H9 (cell line): ENCODE measurements around the gene TGFBR2. TPM values are rescaled to one million over a fixed set of nuclear protein-coding genes. Genes with fewer than 3 reads are reported as not detected.

Source experiments
- DNase-seq: peaks from one replicate; pipeline ENCODE4 v3.0.0-alpha.2; 2017
- H2AFZ ChIP-seq: one replicate; pipeline ENCODE4 v1.6.1; 2013; ENCODE audit warnings: mild to moderate bottlenecking, low read length, control low read depth, moderate library complexity
- H2AK5ac ChIP-seq: 2 replicates; pipeline ENCODE4 v1.6.1; 2013; ENCODE audit warnings: low read length, control low read depth, mixed read lengths; ENCODE audit not compliant: insufficient read length
- H2BK120ac ChIP-seq: one replicate; pipeline ENCODE4 v1.6.1; 2013; ENCODE audit warnings: low read depth, mild to moderate bottlenecking, low read length, control low read depth, inconsistent platforms; ENCODE audit not compliant: poor library complexity, severe bottlenecking
- H2BK12ac ChIP-seq: 2 replicates; pipeline ENCODE4 v1.6.1; 2013; ENCODE audit warnings: low read length, control low read depth, mixed read lengths, low read depth; ENCODE audit not compliant: insufficient read length
- H2BK15ac ChIP-seq: 2 replicates; pipeline ENCODE4 v1.6.1; 2013; ENCODE audit warnings: low read depth, low read length, control low read depth
- H2BK20ac ChIP-seq: one replicate; pipeline ENCODE4 v1.6.1; 2013; ENCODE audit warnings: low read depth, mild to moderate bottlenecking, low read length, control low read depth, inconsistent platforms; ENCODE audit not compliant: poor library complexity, severe bottlenecking
- H2BK5ac ChIP-seq: 2 replicates; pipeline ENCODE4 v1.6.1; 2013; ENCODE audit warnings: low read length, control low read depth, mixed read lengths; ENCODE audit not compliant: insufficient read length
- H3K14ac ChIP-seq: 2 replicates; pipeline ENCODE4 v1.6.1; 2013; ENCODE audit warnings: low read length, control low read depth; ENCODE audit not compliant: insufficient read depth
- H3K18ac ChIP-seq: 2 replicates; pipeline ENCODE4 v1.6.1; 2013; ENCODE audit warnings: low read depth, mild to moderate bottlenecking, mixed read lengths, low read length, control low read depth; ENCODE audit not compliant: insufficient read length
- H3K23ac ChIP-seq: 2 replicates; pipeline ENCODE4 v1.6.1; 2013; ENCODE audit warnings: low read length, control low read depth, mixed read lengths, low read depth; ENCODE audit not compliant: insufficient read length
- H3K23me2 ChIP-seq: 2 replicates; pipeline ENCODE4 v1.6.1; 2013; ENCODE audit warnings: low read depth, mild to moderate bottlenecking, mixed read lengths, low read length, control low read depth; ENCODE audit not compliant: insufficient read length, poor library complexity, severe bottlenecking
- H3K27ac ChIP-seq: 2 replicates; pipeline ENCODE4 v1.5.1; 2013; ENCODE audit warnings: low read length, control low read depth, mixed read lengths, low read depth; ENCODE audit not compliant: insufficient read length
- H3K27me3 ChIP-seq: 2 replicates; pipeline ENCODE4 v1.6.1; 2013; ENCODE audit warnings: low read length, control low read depth, inconsistent platforms; ENCODE audit not compliant: insufficient read depth
- H3K4ac ChIP-seq: 2 replicates; pipeline ENCODE4 v1.6.1; 2013; ENCODE audit warnings: low read depth, mild to moderate bottlenecking, control low read depth, inconsistent platforms, low read length, moderate library complexity
- H3K4me1 ChIP-seq: 2 replicates; pipeline ENCODE4 v1.6.1; 2013; ENCODE audit warnings: low read length, control low read depth, inconsistent platforms; ENCODE audit not compliant: insufficient read depth
- H3K4me2 ChIP-seq: 2 replicates; pipeline ENCODE4 v1.6.1; 2013; ENCODE audit warnings: low read length, control low read depth, mixed read lengths; ENCODE audit not compliant: insufficient read length, insufficient read depth
- H3K56ac ChIP-seq: 2 replicates; pipeline ENCODE4 v1.6.1; 2013; ENCODE audit warnings: low read depth, mild to moderate bottlenecking, mixed read lengths, low read length, control low read depth; ENCODE audit not compliant: insufficient read length
- H3K79me1 ChIP-seq: 2 replicates; pipeline ENCODE4 v1.6.1; 2013; ENCODE audit warnings: low read depth, mild to moderate bottlenecking, moderate library complexity, low read length, control low read depth, inconsistent platforms; ENCODE audit not compliant: insufficient read depth, poor library complexity, severe bottlenecking
- H3K79me2 ChIP-seq: 2 replicates; pipeline ENCODE4 v1.6.1; 2013; ENCODE audit warnings: low read length, control low read depth, inconsistent platforms; ENCODE audit not compliant: insufficient read depth
- H3K9ac ChIP-seq: 2 replicates; pipeline ENCODE4 v1.6.1; 2013; ENCODE audit warnings: low read length, control low read depth, mixed read lengths; ENCODE audit not compliant: insufficient read length; ENCODE audit errors: extremely low read depth
- H3K9me3 ChIP-seq: one replicate; pipeline ENCODE4 v1.6.1; 2013; ENCODE audit warnings: low read depth, low read length, inconsistent platforms; ENCODE audit not compliant: control insufficient read depth
- H3T11ph ChIP-seq: one replicate; pipeline ENCODE4 v1.6.1; 2013; ENCODE audit warnings: mild to moderate bottlenecking, low read length, control low read depth, inconsistent platforms
- H4K20me1 ChIP-seq: one replicate; pipeline ENCODE4 v1.6.1; 2013; ENCODE audit not compliant: control insufficient read depth, insufficient read length, insufficient read depth
- H4K5ac ChIP-seq: 2 replicates; pipeline ENCODE4 v1.6.1; 2013; ENCODE audit warnings: low read depth, mild to moderate bottlenecking, mixed read lengths, low read length, control low read depth; ENCODE audit not compliant: insufficient read length
- H4K8ac ChIP-seq: replicated peaks from 2 replicates; pipeline ENCODE4 v1.6.1; 2013; ENCODE audit warnings: low read length, control low read depth, mixed read lengths, low read depth; ENCODE audit not compliant: insufficient read length
- H4K91ac ChIP-seq: 2 replicates; pipeline ENCODE4 v1.6.1; 2013; ENCODE audit warnings: low read depth, mild to moderate bottlenecking, moderate library complexity, mixed read lengths, low read length, control low read depth; ENCODE audit not compliant: insufficient read length
- H3K27ac Mint-ChIP-seq, 3 experiments: 2 replicates in 2 of 3; 3 replicates in 1 of 3; pipeline ENCODE4 v1.8.0; 2020 to 2021; ENCODE audit warnings: mixed read lengths in 3 of 3, mild to moderate bottlenecking in 1 of 3, moderate library complexity in 1 of 3
- H3K27me3 Mint-ChIP-seq: 2 replicates; pipeline ENCODE4 v1.8.0; 2021; ENCODE audit warnings: low read depth, mild to moderate bottlenecking, moderate library complexity, mixed read lengths
- H3K36me3 Mint-ChIP-seq, 3 experiments: 2 replicates in 2 of 3; 3 replicates in 1 of 3; pipeline ENCODE4 v1.8.0; 2020 to 2021; ENCODE audit warnings: low read depth in 3 of 3, mixed read lengths in 3 of 3; ENCODE audit not compliant: insufficient read depth in 1 of 3
- H3K4me1 Mint-ChIP-seq, 2 experiments: 2 replicates each; pipeline ENCODE4 v1.8.0; 2020; ENCODE audit warnings: mixed read lengths in 2 of 2
- H3K4me3 Mint-ChIP-seq, 2 experiments: 2 replicates in 1 of 2; 3 replicates in 1 of 2; pipeline ENCODE4 v1.8.0; 2020 to 2021; ENCODE audit warnings: mild to moderate bottlenecking in 2 of 2, mixed read lengths in 2 of 2, moderate library complexity in 1 of 2
- H3K9me3 Mint-ChIP-seq, 2 experiments: 2 replicates in 1 of 2; 3 replicates in 1 of 2; pipeline ENCODE4 v1.8.0; 2020; ENCODE audit warnings: mild to moderate bottlenecking in 2 of 2, mixed read lengths in 2 of 2, moderate library complexity in 1 of 2
- WGBS: extraction: QIAGEN DNeasy Blood & Tissue Kit; methylation state at CpG from one replicate; pipeline ENCODE4 v1.1.7; 2013; ENCODE audit warnings: missing lambda C conversion rate, low lambda C conversion rate, mixed read lengths; ENCODE audit not compliant: insufficient read length; ENCODE audit errors: extremely low coverage; 5-methylcytosine and 5-hydroxymethylcytosine counted together
- total RNA-seq: library from RNA; stranded (reverse); gene quantifications from 2 replicates; pipeline ENCODE4 v1.2.1, GENCODE V29; 2021
- TF ChIP-seq, protein P1 (sequence below): fragments of 200-600 bp; sonication (generic); conservative IDR thresholded peaks from 3 replicates; pipeline ENCODE4 v1.8.0; 2021; ENCODE audit warnings: antibody characterized with exemption, mild to moderate bottlenecking

The TGFBR2 gene
- total RNA-seq, 1 experiment from 2014 or later: 10.6 TPM

DNA sequence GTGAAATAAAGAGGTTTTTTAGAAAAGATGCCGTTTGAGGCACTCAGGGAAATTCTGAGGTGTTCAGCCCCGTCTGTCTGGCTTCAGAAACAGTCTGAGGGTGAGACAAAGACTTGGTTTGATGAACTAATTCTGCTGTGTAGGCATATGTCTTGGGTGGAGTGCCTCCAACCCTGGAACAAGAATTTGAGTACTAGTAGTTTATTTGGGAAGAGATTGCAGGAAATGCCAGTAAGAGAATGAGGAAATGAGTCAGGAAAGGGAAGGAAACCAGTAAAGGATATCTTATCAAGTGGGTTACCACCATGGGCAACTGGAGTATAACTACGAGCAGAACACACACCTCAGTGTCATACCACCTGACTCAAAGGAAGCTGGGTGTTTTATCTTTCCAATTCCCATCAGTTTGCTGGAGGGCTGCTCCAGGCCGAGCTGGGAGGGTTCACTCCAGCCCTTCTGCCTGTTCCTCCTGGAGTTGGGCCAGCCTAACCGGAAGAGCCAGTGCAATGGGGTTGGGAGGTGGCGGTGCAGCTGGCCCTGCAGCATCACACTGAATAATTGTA, 75.3 kb downstream of the TGFBR2 start:
- H2BK5ac ChIP-seq: no peak overlapping the region
- H3K9ac ChIP-seq: no peak overlapping the region
- no peak overlapping the region for H2BK15ac ChIP-seq
- H2AFZ ChIP-seq: no peak overlapping the region
- no peak overlapping the region for H3K18ac ChIP-seq
- no peaks in the 10 kb centered on the region for H3K27me3 Mint-ChIP-seq
- H4K5ac ChIP-seq: no peak overlapping the region
- TF ChIP-seq, protein P1, sequence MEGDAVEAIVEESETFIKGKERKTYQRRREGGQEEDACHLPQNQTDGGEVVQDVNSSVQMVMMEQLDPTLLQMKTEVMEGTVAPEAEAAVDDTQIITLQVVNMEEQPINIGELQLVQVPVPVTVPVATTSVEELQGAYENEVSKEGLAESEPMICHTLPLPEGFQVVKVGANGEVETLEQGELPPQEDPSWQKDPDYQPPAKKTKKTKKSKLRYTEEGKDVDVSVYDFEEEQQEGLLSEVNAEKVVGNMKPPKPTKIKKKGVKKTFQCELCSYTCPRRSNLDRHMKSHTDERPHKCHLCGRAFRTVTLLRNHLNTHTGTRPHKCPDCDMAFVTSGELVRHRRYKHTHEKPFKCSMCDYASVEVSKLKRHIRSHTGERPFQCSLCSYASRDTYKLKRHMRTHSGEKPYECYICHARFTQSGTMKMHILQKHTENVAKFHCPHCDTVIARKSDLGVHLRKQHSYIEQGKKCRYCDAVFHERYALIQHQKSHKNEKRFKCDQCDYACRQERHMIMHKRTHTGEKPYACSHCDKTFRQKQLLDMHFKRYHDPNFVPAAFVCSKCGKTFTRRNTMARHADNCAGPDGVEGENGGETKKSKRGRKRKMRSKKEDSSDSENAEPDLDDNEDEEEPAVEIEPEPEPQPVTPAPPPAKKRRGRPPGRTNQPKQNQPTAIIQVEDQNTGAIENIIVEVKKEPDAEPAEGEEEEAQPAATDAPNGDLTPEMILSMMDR: no peak
- no peaks in the 10 kb centered on the region for H3K4me1 ChIP-seq
- H3K27ac ChIP-seq: no peak overlapping the region
- H3T11ph ChIP-seq: no peak overlapping the region
- H2BK20ac ChIP-seq: no peak overlapping the region
- no peaks in the 10 kb centered on the region for H3K27me3 ChIP-seq
- no peak overlapping the region for H2AK5ac ChIP-seq
- peaks cover 20 to 23% of the 10 kb centered on the region in 2 experiments for H3K4me1 Mint-ChIP-seq
- H4K20me1 ChIP-seq: no peaks in the 10 kb centered on the region
- H3K4me3 Mint-ChIP-seq: no peak overlapping the region
- H3K79me2 ChIP-seq: no peaks in the 10 kb centered on the region
- no peaks in the 10 kb centered on the region for H3K23me2 ChIP-seq
- H4K91ac ChIP-seq: no peak overlapping the region
- H2BK12ac ChIP-seq: no peak overlapping the region
- no CpG with 5 or more reads among the region's 6 CpGs for WGBS
- no peak overlapping the region for H3K23ac ChIP-seq
- no peak overlapping the region for H3K4ac ChIP-seq
- H4K8ac ChIP-seq: no peak overlapping the region
- no peak overlapping the region for H2BK120ac ChIP-seq
- no peaks in the 10 kb centered on the region for H3K9me3 ChIP-seq
- peak overlapping the region in 2 of 3 experiments; percentile 79 to 84; a peak in 3 of 7 replicates for H3K27ac Mint-ChIP-seq
- H3K4me2 ChIP-seq: no peak overlapping the region
- no peak for DNase-seq
- H3K9me3 Mint-ChIP-seq: no peaks in the 10 kb centered on the region
- H3K14ac ChIP-seq: no peak overlapping the region; the same call in 1 of the 2 replicates
- no peaks in the 10 kb centered on the region for H3K79me1 ChIP-seq
- no peak overlapping the region for H3K56ac ChIP-seq
- H3K36me3 Mint-ChIP-seq: peaks cover 11 to 33% (median 16%) of the 10 kb centered on the region in 3 experiments; a peak in 6 of 7 replicates
